Omental fat pad (tissue), 4 donors: ENCODE data around the gene FCSK. TPM values are rescaled to one million over a fixed set of nuclear protein-coding genes. Genes with fewer than 3 reads are reported as not detected.

Experiments used
- ATAC-seq: fragments of 150-250 bp; one replicate; pipeline ENCODE4 v1.9.1; 2016; ENCODE audit warnings: mild to moderate bottlenecking, moderate library complexity; ENCODE audit not compliant: low FRiP score
- DNase-seq: peaks from one replicate; pipeline ENCODE4 v3.0.0-alpha.2; 2019; ENCODE audit warnings: low spot score
- total RNA-seq, 4 donors: library from RNA; depleted of rRNA; stranded (reverse); fragments of >200 nt; gene quantifications; one replicate each; pipeline ENCODE4 v1.1.0, GENCODE V29; 2016
- TF ChIP-seq, protein P1 (sequence below), 3 donors: fragments of 450-650 bp; IDR thresholded peaks; one replicate each; pipeline ENCODE4 v1.5.1; 2016 to 2017; ENCODE audit warnings: antibody characterized with exemption in 3 of 3, mild to moderate bottlenecking in 3 of 3, moderate library complexity in 2 of 3

Gene FCSK
- total RNA-seq, 4 donors from 2014 or later = 7.3 to 17.3 (median 12.8) TPM

GRCh38 chr16:70495425-70496182 is 41.2 kb downstream of the FCSK start:
- DNase-seq = no peak
- ATAC-seq = no peak
- TF ChIP-seq, protein P1, sequence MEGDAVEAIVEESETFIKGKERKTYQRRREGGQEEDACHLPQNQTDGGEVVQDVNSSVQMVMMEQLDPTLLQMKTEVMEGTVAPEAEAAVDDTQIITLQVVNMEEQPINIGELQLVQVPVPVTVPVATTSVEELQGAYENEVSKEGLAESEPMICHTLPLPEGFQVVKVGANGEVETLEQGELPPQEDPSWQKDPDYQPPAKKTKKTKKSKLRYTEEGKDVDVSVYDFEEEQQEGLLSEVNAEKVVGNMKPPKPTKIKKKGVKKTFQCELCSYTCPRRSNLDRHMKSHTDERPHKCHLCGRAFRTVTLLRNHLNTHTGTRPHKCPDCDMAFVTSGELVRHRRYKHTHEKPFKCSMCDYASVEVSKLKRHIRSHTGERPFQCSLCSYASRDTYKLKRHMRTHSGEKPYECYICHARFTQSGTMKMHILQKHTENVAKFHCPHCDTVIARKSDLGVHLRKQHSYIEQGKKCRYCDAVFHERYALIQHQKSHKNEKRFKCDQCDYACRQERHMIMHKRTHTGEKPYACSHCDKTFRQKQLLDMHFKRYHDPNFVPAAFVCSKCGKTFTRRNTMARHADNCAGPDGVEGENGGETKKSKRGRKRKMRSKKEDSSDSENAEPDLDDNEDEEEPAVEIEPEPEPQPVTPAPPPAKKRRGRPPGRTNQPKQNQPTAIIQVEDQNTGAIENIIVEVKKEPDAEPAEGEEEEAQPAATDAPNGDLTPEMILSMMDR (IDR thresholded peaks at IDR 0.05) = no peak

DNA sequence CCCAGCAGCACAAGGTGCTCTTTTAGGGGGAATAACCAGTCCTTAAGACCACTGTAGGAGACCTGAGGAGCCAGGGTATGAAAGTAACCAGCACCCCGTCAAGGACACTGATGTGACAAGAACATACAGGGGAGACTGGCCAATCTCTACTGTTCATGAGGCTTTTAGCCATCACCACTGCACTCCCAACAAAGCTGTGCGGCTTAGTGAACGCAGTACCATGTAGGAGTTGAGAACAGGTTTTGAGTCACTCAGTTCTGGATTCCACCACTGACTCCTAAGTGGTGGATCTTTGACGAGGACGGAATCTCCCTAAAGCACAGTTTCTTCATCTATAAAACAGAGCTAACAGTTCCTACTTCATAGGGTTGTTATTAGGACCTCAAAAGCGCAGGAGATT is 42.1 kb downstream of the FCSK start:
- DNase-seq (no peak), ATAC-seq (no peak)
- TF ChIP-seq, protein P1 (IDR thresholded peaks at IDR 0.05) = no peak

DNA sequence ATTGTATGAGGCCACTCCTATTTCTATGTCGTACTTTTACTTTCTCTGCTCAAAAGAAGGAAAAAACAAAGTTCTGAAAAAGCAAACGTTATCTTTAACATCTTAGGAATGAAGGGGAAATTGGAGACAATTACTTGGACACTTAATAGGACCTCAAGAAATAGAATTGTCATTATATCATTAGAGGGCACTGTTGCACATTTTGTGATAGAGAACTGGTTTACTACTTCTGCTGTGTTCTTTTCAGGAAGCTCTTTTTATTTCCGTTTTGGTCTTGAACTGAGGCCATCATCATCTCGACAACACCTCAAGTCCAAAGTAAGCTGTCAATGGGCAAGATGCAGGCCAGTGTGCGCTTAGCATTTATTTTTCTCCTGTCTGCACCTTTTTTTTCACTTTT is 54.4 kb downstream of the FCSK start:
- TF ChIP-seq, protein P1 (IDR thresholded peaks at IDR 0.05) = no peak
- DNase-seq (no peak), ATAC-seq (no peak)

DNA sequence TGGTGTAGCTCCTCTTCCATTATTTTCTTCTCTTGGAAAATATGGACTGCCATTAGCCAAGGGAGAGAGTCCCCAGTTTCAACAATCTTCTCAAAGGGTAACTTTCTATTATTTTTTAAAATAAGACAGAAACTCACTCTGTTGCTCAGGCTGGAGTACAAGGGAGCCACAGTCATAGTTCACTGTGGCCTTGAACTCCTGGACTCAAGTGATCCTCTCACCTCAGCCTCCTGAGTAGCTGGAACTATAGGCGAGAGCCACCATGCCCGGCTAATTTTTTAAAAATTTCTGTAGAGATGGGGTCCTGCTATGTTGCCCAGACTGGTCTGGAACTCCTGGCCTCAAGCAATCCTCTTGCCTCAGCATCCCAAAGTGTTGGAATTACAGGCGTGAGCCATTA is 55.8 kb downstream of the FCSK start:
- no peak for ATAC-seq
- TF ChIP-seq, protein P1 (IDR thresholded peaks at IDR 0.05) = no peak
- no peak for DNase-seq

GRCh38 chr16:70511833-70512232 is 57.4 kb downstream of the FCSK start:
- no peak for DNase-seq
- TF ChIP-seq, protein P1 (IDR thresholded peaks at IDR 0.05) = no peak
- no peak for ATAC-seq

GRCh38 chr16:70512456-70512855 is 58.1 kb downstream of the FCSK start:
- TF ChIP-seq, protein P1 (IDR thresholded peaks at IDR 0.05) = no peak
- ATAC-seq = no peak

GRCh38 chr16:70520612-70521297 is 66.4 kb downstream of the FCSK start:
- TF ChIP-seq, protein P1 (IDR thresholded peaks at IDR 0.05) = no peak
- no peak for DNase-seq
- ATAC-seq = no peak

More at GRCh38 chr16:70512456-70512855, 58.1 kb downstream of the FCSK start:
- DNase-seq = no peak
